Cardiac muscle cell (in vitro differentiated cells and primary cell): ENCODE results near the gene DDX41. TPM values are rescaled to one million over a fixed set of nuclear protein-coding genes. Genes with fewer than 3 reads are reported as not detected.

Source experiments
- DNase-seq, 2 donors: peaks; one replicate each; pipeline versions ENCODE4 v3.0.0 to v3.0.0-alpha.2; 2010 to 2017; ENCODE audit warnings: low read depth in 1 of 2, low spot score in 1 of 2
- H3K27ac ChIP-seq: fragments of 200-600 bp; sonication (generic); 2 replicates; pipeline ENCODE4 v1.5.1; 2016
- H3K27me3 ChIP-seq: fragments of 200-600 bp; sonication (generic); 2 replicates; pipeline ENCODE4 v1.6.0; 2016; ENCODE audit warnings: control low read depth
- H3K36me3 ChIP-seq: fragments of 200-600 bp; sonication (generic); 2 replicates; pipeline ENCODE4 v1.5.1; 2016; ENCODE audit warnings: control low read depth
- H3K4me1 ChIP-seq: fragments of 200-600 bp; sonication (generic); 2 replicates; pipeline ENCODE4 v1.8.1; 2017; ENCODE audit warnings: low read depth, mild to moderate bottlenecking, mixed run types
- H3K4me3 ChIP-seq: fragments of 200-600 bp; sonication (generic); 2 replicates; pipeline ENCODE4 v1.5.1; 2016; ENCODE audit warnings: mild to moderate bottlenecking
- H3K9me3 ChIP-seq: fragments of 200-600 bp; sonication (generic); 2 replicates; pipeline ENCODE4 v1.5.1; 2017; ENCODE audit warnings: low read depth, mild to moderate bottlenecking, control low read depth
- CTCF ChIP-seq: IDR thresholded peaks from 2 replicates; pipeline ENCODE4 v1.5.1; 2012; ENCODE audit warnings: low read depth, mild to moderate bottlenecking, low read length
- polyA plus RNA-seq: library from polyadenylated mRNA; unstranded; fragments of >200 nt; fragmentation: Nextera tagmentation; extraction: Ambion mirVana; gene quantifications from 2 replicates; pipeline ENCODE4 v1.2.1, GENCODE V29; 2016
- total RNA-seq: library from RNA; depleted of rRNA; stranded (reverse); fragments of >200 nt; gene quantifications from 2 replicates; pipeline ENCODE4 v1.2.3, GENCODE V29; 2016

DDX41 gene
- total and polyA plus RNA-seq, 2 experiments from 2014 or later: 109 to 183 TPM

- H3K36me3 ChIP-seq: peaks cover 35% of the 10 kb centered on the region
- DNase-seq: no peak
- no peaks in the 10 kb centered on the region for H3K27me3 ChIP-seq
- H3K27ac ChIP-seq: no peak overlapping the region
- no peak for TF ChIP-seq CTCF
- H3K4me1 ChIP-seq: no peaks in the 10 kb centered on the region
- no peaks in the 10 kb centered on the region for H3K9me3 ChIP-seq
- no peak overlapping the region for H3K4me3 ChIP-seq
Observed at GRCh38 chr5:177523711-177524538, 7.2 kb upstream of the DDX41 start.

GRCh38 chr5:177520916-177521513, 4.3 kb upstream of the DDX41 start:
- no peaks in the 10 kb centered on the region for H3K4me1 ChIP-seq
- H3K36me3 ChIP-seq: peaks cover 35% of the 10 kb centered on the region
- DNase-seq: no peak
- peak; percentile 13 for TF ChIP-seq CTCF
- no peaks in the 10 kb centered on the region for H3K9me3 ChIP-seq
- no peak overlapping the region for H3K27ac ChIP-seq
- H3K4me3 ChIP-seq: no peak overlapping the region
- no peaks in the 10 kb centered on the region for H3K27me3 ChIP-seq

GRCh38 chr5:177520271-177520670, 3.5 kb upstream of the DDX41 start:
- TF ChIP-seq CTCF: no peak
- no peaks in the 10 kb centered on the region for H3K9me3 ChIP-seq
- H3K4me3 ChIP-seq: no peak overlapping the region
- peaks cover 39% of the 10 kb centered on the region for H3K36me3 ChIP-seq
- H3K27ac ChIP-seq: no peak overlapping the region
- no peaks in the 10 kb centered on the region for H3K27me3 ChIP-seq
- no peak for DNase-seq
- H3K4me1 ChIP-seq: no peaks in the 10 kb centered on the region

- H3K27ac ChIP-seq: peak overlapping the region; percentile 5
Observed at GRCh38 chr5:177519463-177520235, 2.9 kb upstream of the DDX41 start.

More at GRCh38 chr5:177519463-177520235, 2.9 kb upstream of the DDX41 start:
- no peak overlapping the region for H3K4me3 ChIP-seq
- DNase-seq: no peak
- no peaks in the 10 kb centered on the region for H3K27me3 ChIP-seq
- H3K36me3 ChIP-seq: peaks cover 37% of the 10 kb centered on the region
- H3K4me1 ChIP-seq: no peaks in the 10 kb centered on the region
- no peak for TF ChIP-seq CTCF
- H3K9me3 ChIP-seq: no peaks in the 10 kb centered on the region
